ENCODE measurements around the gene CCDC28A.

GRCh38 chr6:138803331-138803730 lies 29.8 kb downstream of the CCDC28A start:
- TF ChIP-seq POLR2A (IDR thresholded peaks at IDR 0.05) (no peak), CTCF (IDR thresholded peaks at IDR 0.05) (no peak)
